ENCODE measurements around the gene ALMS1.

GRCh38 chr2:73414696-73415095 lies 29.1 kb downstream of the ALMS1 start:
- TF ChIP-seq EZH2phosphoT487 (IDR thresholded peaks at IDR 0.05; ENCODE audit: low read length), result no peak
- no peak for TF ChIP-seq CTCF (IDR thresholded peaks at IDR 0.05; ENCODE audit: low read length)
- no peak for TF ChIP-seq EZH2 (optimal IDR thresholded peaks at IDR 0.05; ENCODE audit: low read depth, low read length)
